Thymus (tissue), 11 donors: ENCODE data around the gene NR5A1. TPM values are rescaled to one million over a fixed set of nuclear protein-coding genes. Genes with fewer than 3 reads are reported as not detected.

Experiments used
- DNase-seq, 9 donors: peaks; one replicate each; pipeline ENCODE4 v3.0.0-alpha.2; 2013; ENCODE audit warnings: low spot score in 9 of 9, low read depth in 6 of 9, missing footprints in 1 of 9
- H3K27ac ChIP-seq, 2 donors: one replicate each; pipeline ENCODE4 v1.5.1; 2013; ENCODE audit warnings: control low read depth in 1 of 2, low read depth in 1 of 2, low read length in 1 of 2, mild to moderate bottlenecking in 1 of 2, moderate library complexity in 1 of 2
- H3K27me3 ChIP-seq, 2 donors: one replicate each; pipeline ENCODE4 v1.5.1; 2013; ENCODE audit warnings: low read length in 1 of 2; ENCODE audit not compliant: control insufficient read depth in 2 of 2, insufficient read depth in 1 of 2
- H3K36me3 ChIP-seq, 2 donors: one replicate each; pipeline ENCODE4 v1.5.1; 2013; ENCODE audit warnings: low read length in 1 of 2, mild to moderate bottlenecking in 1 of 2, moderate library complexity in 1 of 2; ENCODE audit not compliant: control insufficient read depth in 2 of 2, insufficient read depth in 2 of 2
- H3K4me1 ChIP-seq, 2 donors: one replicate each; pipeline ENCODE4 v1.5.1; 2013; ENCODE audit warnings: low read length in 2 of 2; ENCODE audit not compliant: control insufficient read depth in 2 of 2, insufficient read depth in 2 of 2
- H3K4me3 ChIP-seq, 2 donors: one replicate each; pipeline ENCODE4 v1.5.1; 2013; ENCODE audit warnings: low read length in 2 of 2, control low read depth in 1 of 2, mild to moderate bottlenecking in 1 of 2
- H3K9me3 ChIP-seq, 2 donors: one replicate each; pipeline ENCODE4 v1.5.1; 2013; ENCODE audit warnings: low read length in 1 of 2, mild to moderate bottlenecking in 1 of 2; ENCODE audit not compliant: control insufficient read depth in 2 of 2, insufficient read depth in 1 of 2
- WGBS: extraction: QIAGEN DNeasy Blood & Tissue Kit; methylation state at CpG from one replicate; pipeline ENCODE4 v1.1.7; 2013; 5-methylcytosine and 5-hydroxymethylcytosine counted together
- polyA plus RNA-seq: library from polyadenylated mRNA; stranded (reverse); fragments of 200-250 nt; gene quantifications from one replicate; pipeline ENCODE4 v1.2.3, GENCODE V29; 2013
- total RNA-seq: library from RNA; stranded (reverse); fragments of 120-200 nt; gene quantifications from one replicate; pipeline ENCODE4 v1.2.4, GENCODE V29; 2013
- donor health status: healthy.

The NR5A1 gene
- total and polyA plus RNA-seq, 2 donors, result 0.46 to 0.52 TPM

DNA sequence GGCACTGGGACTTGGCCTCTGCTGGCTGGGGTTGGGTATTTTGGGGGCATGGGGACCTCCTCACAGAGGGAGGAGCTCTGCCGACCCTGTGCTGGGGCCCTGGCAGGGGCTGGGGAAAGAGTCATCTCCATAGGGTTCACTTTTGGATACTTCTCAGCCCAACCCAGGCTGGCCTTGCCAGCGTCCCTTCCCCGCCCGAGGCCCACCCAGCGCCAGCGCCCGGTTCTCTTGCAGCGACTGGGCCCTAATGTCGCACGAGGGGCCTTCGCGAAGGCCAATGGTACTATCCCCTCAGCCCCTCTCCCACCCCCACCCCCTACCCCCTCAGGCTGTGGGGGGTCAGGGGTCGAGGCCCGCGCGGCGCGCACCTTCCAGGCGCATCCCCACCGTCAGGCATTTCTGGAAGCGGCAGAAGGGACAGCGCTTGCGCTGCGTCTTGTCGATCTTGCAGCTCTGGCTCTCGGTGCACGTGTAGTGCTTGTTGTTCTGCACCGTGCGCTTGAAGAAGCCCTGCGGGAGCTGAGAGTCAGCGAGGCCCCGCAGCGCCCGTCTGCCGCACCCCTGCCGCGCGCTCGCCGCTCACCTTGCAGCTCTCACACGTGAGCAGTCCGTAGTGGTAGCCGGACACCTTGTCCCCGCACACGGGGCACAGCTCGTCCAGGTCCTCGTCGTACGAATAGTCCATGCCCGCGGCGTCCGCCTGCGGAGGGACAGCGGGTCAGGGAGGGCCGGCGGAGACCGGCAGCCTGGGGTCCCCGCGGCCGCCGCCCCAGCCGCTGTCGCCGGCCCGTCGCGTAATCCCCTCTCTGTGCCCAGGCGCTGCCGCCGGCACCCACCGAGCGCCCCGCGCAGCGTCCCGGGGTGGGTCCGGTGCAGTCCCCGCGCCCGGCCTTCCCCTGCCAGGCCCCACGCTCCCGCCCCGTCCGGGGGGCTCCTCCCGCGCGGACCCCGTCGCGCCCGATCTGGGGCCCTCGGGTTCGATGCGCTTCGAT, 4.2 kb downstream of the NR5A1 start:
- Histone ChIP-seq H3K27ac (no peak overlapping the region), H3K4me1 (peaks cover 3 to 13% of the 10 kb centered on the region in 2 donors), H3K4me3 (no peak overlapping the region), H3K27me3 (peaks cover 51 to 79% of the 10 kb centered on the region in 2 donors), H3K9me3 (peaks cover 1 to 4% of the 10 kb centered on the region in 2 donors), H3K36me3 (no peaks in the 10 kb centered on the region)
- DNase-seq, result peak in 1 of 9 donors; percentile 24
- 22% methylated on average over 96 of the region's 96 CpGs for WGBS

GRCh38 chr9:124501771-124502320, 5.4 kb downstream of the NR5A1 start:
- H3K4me3 ChIP-seq, result no peak overlapping the region
- no peak for DNase-seq
- 94% methylated on average over 11 of the region's 11 CpGs for WGBS
- peaks cover 51 to 69% of the 10 kb centered on the region in 2 donors for H3K27me3 ChIP-seq
- H3K4me1 ChIP-seq, result peaks cover 3 to 18% of the 10 kb centered on the region in 2 donors
- H3K36me3 ChIP-seq, result no peaks in the 10 kb centered on the region
- H3K9me3 ChIP-seq, result peaks cover 1 to 4% of the 10 kb centered on the region in 2 donors
- H3K27ac ChIP-seq, result no peak overlapping the region

DNA sequence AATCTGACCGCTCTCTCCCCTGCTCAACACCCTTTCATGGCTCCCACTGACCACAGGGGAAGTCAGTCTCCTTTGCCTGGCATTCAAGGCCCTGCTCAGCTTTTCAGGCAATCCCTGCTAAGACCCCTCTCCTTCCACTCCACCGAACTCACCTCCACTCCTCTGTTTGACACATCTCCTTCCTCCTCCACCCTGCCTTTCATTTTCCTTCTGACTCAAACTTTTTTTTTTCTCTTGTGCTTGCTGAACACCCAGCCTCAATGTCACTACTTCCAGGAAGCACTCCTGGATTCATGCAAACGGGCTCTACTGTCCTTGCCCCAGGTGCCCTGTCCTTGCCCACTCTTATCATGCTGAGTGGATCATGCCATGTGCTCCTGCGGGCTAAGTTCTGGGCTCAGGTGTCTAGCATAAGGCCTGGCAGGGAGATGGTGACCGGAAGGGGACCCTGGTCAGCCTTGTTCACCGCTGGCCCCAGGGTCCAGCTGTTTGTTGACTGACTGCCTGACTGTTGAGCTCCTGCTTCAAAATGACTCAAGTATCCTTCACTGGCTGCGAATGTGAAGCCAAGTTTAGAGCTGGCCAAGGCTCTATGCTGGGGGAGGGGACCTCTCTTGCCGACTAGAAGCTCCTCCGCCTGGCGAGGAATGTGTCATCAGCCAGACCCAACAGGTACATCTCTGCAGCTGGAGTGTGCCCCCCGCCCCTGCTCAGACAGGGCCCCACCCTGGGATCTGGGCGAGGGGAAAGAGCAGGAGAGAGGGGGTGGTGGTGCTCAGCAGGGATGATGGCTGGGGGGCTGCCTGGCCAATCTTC, 6.2 kb downstream of the NR5A1 start:
- H3K27ac ChIP-seq, result no peak overlapping the region
- peaks cover 45 to 60% of the 10 kb centered on the region in 2 donors for H3K27me3 ChIP-seq
- 90% methylated on average over 12 of the region's 12 CpGs for WGBS
- peaks cover 12 to 26% of the 10 kb centered on the region in 2 donors for H3K4me1 ChIP-seq
- H3K9me3 ChIP-seq, result peaks cover 1 to 4% of the 10 kb centered on the region in 2 donors
- no peaks in the 10 kb centered on the region for H3K36me3 ChIP-seq
- DNase-seq, result no peak
- H3K4me3 ChIP-seq, result no peak overlapping the region

GRCh38 chr9:124500028-124500795, 7.0 kb downstream of the NR5A1 start:
- 94% methylated on average over 40 of the region's 40 CpGs for WGBS
- Histone ChIP-seq H3K27ac (no peak overlapping the region), H3K36me3 (no peaks in the 10 kb centered on the region), H3K4me1 (peaks cover 18 to 34% of the 10 kb centered on the region in 2 donors), H3K9me3 (peaks cover 1 to 3% of the 10 kb centered on the region in 2 donors), H3K27me3 (peaks cover 37 to 52% of the 10 kb centered on the region in 2 donors), H3K4me3 (no peak overlapping the region)
- DNase-seq, result no peak

- no peaks in the 10 kb centered on the region for H3K36me3 ChIP-seq
- no peak overlapping the region for H3K27ac ChIP-seq
- H3K4me3 ChIP-seq, result no peak overlapping the region
- no peak for DNase-seq
- peaks cover 27 to 45% of the 10 kb centered on the region in 2 donors for H3K27me3 ChIP-seq
- peaks cover 17 to 42% of the 10 kb centered on the region in 2 donors for H3K4me1 ChIP-seq
- H3K9me3 ChIP-seq, result peaks cover 0 to 1% of the 10 kb centered on the region in 2 donors
- WGBS, result 94% methylated on average over 3 of the region's 3 CpGs
Measured at GRCh38 chr9:124499216-124499615, 8.0 kb downstream of the NR5A1 start.

GRCh38 chr9:124498499-124499146, 8.6 kb downstream of the NR5A1 start:
- Histone ChIP-seq H3K36me3 (no peaks in the 10 kb centered on the region), H3K27ac (no peak overlapping the region), H3K9me3 (peaks cover 0 to 2% of the 10 kb centered on the region in 2 donors), H3K4me1 (peaks cover 17 to 42% of the 10 kb centered on the region in 2 donors), H3K4me3 (no peak overlapping the region), H3K27me3 (peaks cover 21 to 39% of the 10 kb centered on the region in 2 donors)
- WGBS, result 95% methylated on average over 15 of the region's 15 CpGs
- no peak for DNase-seq

DNA sequence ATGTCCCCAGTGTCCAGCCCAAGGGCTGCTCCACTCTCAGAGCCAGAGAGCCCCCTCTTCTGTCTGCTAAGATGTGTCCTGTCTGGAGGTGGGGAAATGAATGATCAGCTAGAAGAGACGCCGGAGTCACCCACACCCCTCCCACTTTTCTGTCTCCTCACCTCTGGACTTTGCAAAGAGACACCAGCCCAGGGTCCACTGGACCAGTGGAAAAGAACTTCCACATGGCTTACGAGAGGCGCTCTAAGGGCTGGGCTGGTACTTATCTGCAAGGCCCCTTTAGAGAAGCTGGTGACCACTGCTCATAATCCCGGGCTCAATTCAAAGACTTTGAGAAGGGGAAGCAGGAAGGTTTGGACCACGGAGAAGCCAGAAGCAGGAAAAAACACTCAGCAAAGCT, 9.2 kb downstream of the NR5A1 start:
- no peak overlapping the region for H3K27ac ChIP-seq
- H3K36me3 ChIP-seq, result no peaks in the 10 kb centered on the region
- peaks cover 0 to 2% of the 10 kb centered on the region in 2 donors for H3K9me3 ChIP-seq
- H3K4me3 ChIP-seq, result no peak overlapping the region
- peaks cover 17 to 42% of the 10 kb centered on the region in 2 donors for H3K4me1 ChIP-seq
- WGBS, result 98% methylated on average over 6 of the region's 6 CpGs
- DNase-seq, result no peak
- peaks cover 15 to 33% of the 10 kb centered on the region in 2 donors for H3K27me3 ChIP-seq

GRCh38 chr9:124497441-124497840, 9.8 kb downstream of the NR5A1 start:
- H3K4me1 ChIP-seq, result peaks cover 17 to 41% of the 10 kb centered on the region in 2 donors
- DNase-seq, result no peak
- 98% methylated on average over 8 of the region's 8 CpGs for WGBS
- H3K27ac ChIP-seq, result no peak overlapping the region
- no peaks in the 10 kb centered on the region for H3K36me3 ChIP-seq
- no peak overlapping the region for H3K4me3 ChIP-seq
- peaks cover 9 to 27% of the 10 kb centered on the region in 2 donors for H3K27me3 ChIP-seq
- H3K9me3 ChIP-seq, result peaks cover 0 to 2% of the 10 kb centered on the region in 2 donors
